IPS-15b (cell line): ENCODE measurements around the gene LIMS1.
"Not testable (repeated sequence)": the region's sequence is repeated elsewhere in the genome, so short reads cannot be mapped to it uniquely, and the experiment has no call there.

Source experiments
- H3K27me3 ChIP-seq: one replicate; pipeline ENCODE4 v1.6.1; 2013; ENCODE audit warnings: low read length; ENCODE audit not compliant: control insufficient read depth, insufficient read depth
- H3K36me3 ChIP-seq: one replicate; pipeline ENCODE4 v1.6.1; 2013; ENCODE audit warnings: low read length; ENCODE audit not compliant: control insufficient read depth, insufficient read depth
- H3K4me1 ChIP-seq: one replicate; pipeline ENCODE4 v1.6.1; 2013; ENCODE audit warnings: mild to moderate bottlenecking, low read length; ENCODE audit not compliant: control insufficient read depth, insufficient read depth
- H3K4me3 ChIP-seq: one replicate; pipeline ENCODE4 v1.5.1; 2013; ENCODE audit warnings: low read depth, low read length
- H3K9ac ChIP-seq: one replicate; pipeline ENCODE4 v1.6.1; 2013; ENCODE audit warnings: low read depth, mild to moderate bottlenecking, low read length
- H3K9me3 ChIP-seq: one replicate; pipeline ENCODE4 v1.6.1; 2013; ENCODE audit warnings: mild to moderate bottlenecking, low read length; ENCODE audit not compliant: control insufficient read depth, insufficient read depth

LIMS1 gene

GRCh38 chr2:108663346-108663745 lies 129.1 kb downstream of the LIMS1 start:
- not testable (repeated sequence) for H3K36me3 ChIP-seq, H3K9me3 ChIP-seq, H3K4me1 ChIP-seq, H3K4me3 ChIP-seq, H3K27me3 ChIP-seq, H3K9ac ChIP-seq

GRCh38 chr2:108664089-108664488 lies 129.8 kb downstream of the LIMS1 start:
- not testable (repeated sequence) for H3K4me1 ChIP-seq, H3K4me3 ChIP-seq, H3K36me3 ChIP-seq, H3K27me3 ChIP-seq, H3K9ac ChIP-seq, H3K9me3 ChIP-seq

GRCh38 chr2:108664979-108665378 lies 130.7 kb downstream of the LIMS1 start:
- not testable (repeated sequence) for H3K36me3 ChIP-seq, H3K4me3 ChIP-seq, H3K9me3 ChIP-seq, H3K4me1 ChIP-seq, H3K27me3 ChIP-seq, H3K9ac ChIP-seq

GRCh38 chr2:108665975-108666374 lies 131.7 kb downstream of the LIMS1 start:
- H3K9ac ChIP-seq, H3K9me3 ChIP-seq, H3K4me1 ChIP-seq, H3K27me3 ChIP-seq, H3K36me3 ChIP-seq, H3K4me3 ChIP-seq: not testable (repeated sequence)

- H3K4me1 ChIP-seq, H3K27me3 ChIP-seq, H3K4me3 ChIP-seq, H3K9ac ChIP-seq, H3K36me3 ChIP-seq, H3K9me3 ChIP-seq: not testable (repeated sequence)
Measured at GRCh38 chr2:108667140-108667539, 132.9 kb downstream of the LIMS1 start.

GRCh38 chr2:108670282-108670681 lies 136.0 kb downstream of the LIMS1 start:
- H3K36me3 ChIP-seq, H3K4me3 ChIP-seq, H3K4me1 ChIP-seq: not testable (repeated sequence)

GRCh38 chr2:108672200-108672805 lies 138.0 kb downstream of the LIMS1 start:
- H3K4me1 ChIP-seq, H3K9ac ChIP-seq, H3K9me3 ChIP-seq, H3K27me3 ChIP-seq, H3K36me3 ChIP-seq, H3K4me3 ChIP-seq: not testable (repeated sequence)

More at GRCh38 chr2:108670282-108670681, 136.0 kb downstream of the LIMS1 start:
- not testable (repeated sequence) for H3K27me3 ChIP-seq, H3K9me3 ChIP-seq, H3K9ac ChIP-seq

GRCh38 chr2:108676522-108676921 lies 142.3 kb downstream of the LIMS1 start:
- H3K9ac ChIP-seq = not testable (repeated sequence)

GRCh38 chr2:108677239-108677744 lies 143.0 kb downstream of the LIMS1 start:
- not testable (repeated sequence) for H3K9ac ChIP-seq, H3K4me1 ChIP-seq, H3K27me3 ChIP-seq, H3K36me3 ChIP-seq, H3K9me3 ChIP-seq, H3K4me3 ChIP-seq

More at GRCh38 chr2:108676522-108676921, 142.3 kb downstream of the LIMS1 start:
- H3K4me3 ChIP-seq, H3K27me3 ChIP-seq, H3K9me3 ChIP-seq, H3K4me1 ChIP-seq, H3K36me3 ChIP-seq: not testable (repeated sequence)

GRCh38 chr2:108678198-108678651 lies 144.0 kb downstream of the LIMS1 start:
- not testable (repeated sequence) for H3K9ac ChIP-seq, H3K9me3 ChIP-seq, H3K4me1 ChIP-seq, H3K36me3 ChIP-seq, H3K27me3 ChIP-seq, H3K4me3 ChIP-seq

- not testable (repeated sequence) for H3K9ac ChIP-seq, H3K9me3 ChIP-seq, H3K36me3 ChIP-seq, H3K4me1 ChIP-seq, H3K4me3 ChIP-seq, H3K27me3 ChIP-seq
Measured at GRCh38 chr2:108680805-108681204, 146.5 kb downstream of the LIMS1 start.

- not testable (repeated sequence) for H3K36me3 ChIP-seq, H3K9me3 ChIP-seq, H3K4me3 ChIP-seq, H3K4me1 ChIP-seq, H3K27me3 ChIP-seq, H3K9ac ChIP-seq
Measured at GRCh38 chr2:108688818-108689756, 154.8 kb downstream of the LIMS1 start.
